ENCODE results near the gene FGFBP1.

DNA sequence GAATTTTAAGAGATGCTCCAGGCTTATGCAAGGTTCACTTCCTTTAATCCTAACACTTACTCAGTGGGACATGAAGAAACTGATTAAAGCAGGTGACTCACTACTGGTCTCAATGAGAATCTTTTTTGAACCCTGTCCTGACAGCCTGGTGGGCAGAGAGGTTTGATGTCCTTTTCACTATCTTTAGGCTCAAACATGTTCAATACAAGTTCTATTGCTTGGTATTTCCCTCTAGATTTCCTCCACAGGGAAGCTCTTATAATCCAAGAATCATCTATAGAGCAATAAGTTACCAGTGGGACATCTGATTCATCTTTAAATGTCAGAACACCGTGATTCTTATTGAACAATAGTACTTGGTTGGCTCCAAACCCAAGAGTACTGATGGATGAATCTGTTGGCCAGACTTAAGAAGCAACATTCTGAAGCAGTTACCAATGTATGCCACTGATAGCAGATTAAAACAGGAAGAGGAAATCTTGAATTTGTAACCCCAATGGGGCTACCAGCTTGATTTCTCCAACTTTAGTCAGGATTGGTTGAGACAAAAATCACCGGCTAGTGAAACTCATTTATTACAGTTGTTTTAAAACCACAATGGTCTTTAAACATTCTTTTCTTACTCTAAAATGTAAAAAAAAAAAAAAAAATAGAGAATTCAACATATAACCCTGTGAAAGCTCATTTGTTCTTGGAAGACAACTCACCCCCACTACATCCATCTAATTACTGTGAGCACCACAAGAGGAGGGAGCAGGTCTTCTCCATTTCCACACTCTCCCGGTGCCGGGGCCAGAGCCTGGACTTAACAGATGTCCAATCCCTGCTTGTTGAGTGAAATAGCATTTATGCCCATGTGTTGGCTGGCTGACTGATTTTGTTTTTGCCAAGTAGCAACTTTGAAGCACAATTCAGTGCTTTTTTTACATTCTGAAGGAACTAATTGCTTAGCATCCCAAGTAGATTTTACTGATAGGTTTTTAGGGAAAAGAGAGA is 43.3 kb downstream of the FGFBP1 start:
- TF ChIP-seq, protein P1, sequence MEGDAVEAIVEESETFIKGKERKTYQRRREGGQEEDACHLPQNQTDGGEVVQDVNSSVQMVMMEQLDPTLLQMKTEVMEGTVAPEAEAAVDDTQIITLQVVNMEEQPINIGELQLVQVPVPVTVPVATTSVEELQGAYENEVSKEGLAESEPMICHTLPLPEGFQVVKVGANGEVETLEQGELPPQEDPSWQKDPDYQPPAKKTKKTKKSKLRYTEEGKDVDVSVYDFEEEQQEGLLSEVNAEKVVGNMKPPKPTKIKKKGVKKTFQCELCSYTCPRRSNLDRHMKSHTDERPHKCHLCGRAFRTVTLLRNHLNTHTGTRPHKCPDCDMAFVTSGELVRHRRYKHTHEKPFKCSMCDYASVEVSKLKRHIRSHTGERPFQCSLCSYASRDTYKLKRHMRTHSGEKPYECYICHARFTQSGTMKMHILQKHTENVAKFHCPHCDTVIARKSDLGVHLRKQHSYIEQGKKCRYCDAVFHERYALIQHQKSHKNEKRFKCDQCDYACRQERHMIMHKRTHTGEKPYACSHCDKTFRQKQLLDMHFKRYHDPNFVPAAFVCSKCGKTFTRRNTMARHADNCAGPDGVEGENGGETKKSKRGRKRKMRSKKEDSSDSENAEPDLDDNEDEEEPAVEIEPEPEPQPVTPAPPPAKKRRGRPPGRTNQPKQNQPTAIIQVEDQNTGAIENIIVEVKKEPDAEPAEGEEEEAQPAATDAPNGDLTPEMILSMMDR (IDR thresholded peaks at IDR 0.05): no peak
- no peak for TF ChIP-seq EP300 (IDR thresholded peaks at IDR 0.05)

Measured in tibial nerve (tissue), 4 donors.